ENCODE measurements around the gene HSH2D. TPM values are rescaled to one million over a fixed set of nuclear protein-coding genes. Genes with fewer than 3 reads are reported as not detected.

The HSH2D gene
- total and polyA plus RNA-seq, 2 experiments from 2014 or later = 3.5 to 4.0 TPM

DNA sequence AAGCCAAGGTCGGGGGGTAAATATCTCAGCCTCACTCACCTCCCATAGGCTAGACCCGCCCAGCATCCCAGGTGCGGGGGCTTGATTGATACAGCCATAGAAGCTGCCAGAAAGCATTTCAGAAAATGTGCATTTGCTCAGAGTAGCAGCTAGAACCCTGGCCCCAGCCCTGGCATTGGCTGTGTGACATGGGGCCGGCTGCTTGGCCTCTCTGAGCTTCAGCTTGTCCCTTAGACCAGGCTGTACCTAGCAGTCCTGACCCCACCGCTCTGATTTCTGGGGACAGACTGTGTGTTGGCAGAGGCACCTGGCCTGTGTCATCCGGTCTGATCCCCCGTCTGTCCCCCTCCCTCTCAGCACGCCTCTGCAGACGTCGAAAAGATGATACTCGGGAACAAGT lies 16.4 kb upstream of the HSH2D start:
- no peak overlapping the region for H3K4me3 ChIP-seq
- H3K9me2 ChIP-seq (replicated peaks; ENCODE audit: insufficient read depth) = no peaks in the 10 kb centered on the region
- no peaks in the 10 kb centered on the region for H3K9me3 ChIP-seq (ENCODE audit: low read depth)
- H4K20me1 ChIP-seq (ENCODE audit: insufficient read depth, poor library complexity, severe bottlenecking) = no peaks in the 10 kb centered on the region
- no peaks in the 10 kb centered on the region for H3K79me2 ChIP-seq
- no peak overlapping the region for H2AFZ ChIP-seq
- no peaks in the 10 kb centered on the region for H3K27me3 ChIP-seq
- no peaks in the 10 kb centered on the region for H3K36me3 ChIP-seq (replicated peaks; ENCODE audit: insufficient read depth, low read depth)
- WGBS (ENCODE audit: low lambda C conversion rate, missing lambda C conversion rate) = 92% methylated on average over 11 of the region's 11 CpGs
- TF ChIP-seq, protein P1, sequence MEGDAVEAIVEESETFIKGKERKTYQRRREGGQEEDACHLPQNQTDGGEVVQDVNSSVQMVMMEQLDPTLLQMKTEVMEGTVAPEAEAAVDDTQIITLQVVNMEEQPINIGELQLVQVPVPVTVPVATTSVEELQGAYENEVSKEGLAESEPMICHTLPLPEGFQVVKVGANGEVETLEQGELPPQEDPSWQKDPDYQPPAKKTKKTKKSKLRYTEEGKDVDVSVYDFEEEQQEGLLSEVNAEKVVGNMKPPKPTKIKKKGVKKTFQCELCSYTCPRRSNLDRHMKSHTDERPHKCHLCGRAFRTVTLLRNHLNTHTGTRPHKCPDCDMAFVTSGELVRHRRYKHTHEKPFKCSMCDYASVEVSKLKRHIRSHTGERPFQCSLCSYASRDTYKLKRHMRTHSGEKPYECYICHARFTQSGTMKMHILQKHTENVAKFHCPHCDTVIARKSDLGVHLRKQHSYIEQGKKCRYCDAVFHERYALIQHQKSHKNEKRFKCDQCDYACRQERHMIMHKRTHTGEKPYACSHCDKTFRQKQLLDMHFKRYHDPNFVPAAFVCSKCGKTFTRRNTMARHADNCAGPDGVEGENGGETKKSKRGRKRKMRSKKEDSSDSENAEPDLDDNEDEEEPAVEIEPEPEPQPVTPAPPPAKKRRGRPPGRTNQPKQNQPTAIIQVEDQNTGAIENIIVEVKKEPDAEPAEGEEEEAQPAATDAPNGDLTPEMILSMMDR (IDR thresholded peaks at IDR 0.05; ENCODE audit: poor library complexity) = no peak
- no peak for TF ChIP-seq EZH2 (IDR thresholded peaks at IDR 0.05; ENCODE audit: borderline replicate concordance)
- TF ChIP-seq EZH2phosphoT487 (IDR thresholded peaks at IDR 0.05; ENCODE audit: low read depth, severe bottlenecking, unreplicated experiment) = no peak
- H3K4me2 ChIP-seq = no peak overlapping the region
- no peak overlapping the region for H3K27ac ChIP-seq
- no peaks in the 10 kb centered on the region for H3K4me1 ChIP-seq (ENCODE audit: insufficient read depth)
- DNase-seq (ENCODE audit: low spot score) = no peak

GRCh38 chr19:16127776-16128371 lies 15.6 kb upstream of the HSH2D start:
- H2AFZ ChIP-seq = no peak overlapping the region
- H3K4me2 ChIP-seq = no peak overlapping the region
- no peak for DNase-seq (ENCODE audit: low spot score)
- no peaks in the 10 kb centered on the region for H3K36me3 ChIP-seq (replicated peaks; ENCODE audit: insufficient read depth, low read depth)
- H4K20me1 ChIP-seq (ENCODE audit: insufficient read depth, poor library complexity, severe bottlenecking) = no peaks in the 10 kb centered on the region
- no peak overlapping the region for H3K4me3 ChIP-seq
- WGBS (ENCODE audit: low lambda C conversion rate, missing lambda C conversion rate) = 98% methylated on average over 21 of the region's 21 CpGs
- H3K79me2 ChIP-seq = no peaks in the 10 kb centered on the region
- H3K9me2 ChIP-seq (replicated peaks; ENCODE audit: insufficient read depth) = no peaks in the 10 kb centered on the region
- H3K27ac ChIP-seq = no peak overlapping the region
- TF ChIP-seq, protein P1 (IDR thresholded peaks at IDR 0.05; ENCODE audit: poor library complexity) = no peak
- no peak for TF ChIP-seq EZH2phosphoT487 (IDR thresholded peaks at IDR 0.05; ENCODE audit: low read depth, severe bottlenecking, unreplicated experiment)
- TF ChIP-seq EZH2 (IDR thresholded peaks at IDR 0.05; ENCODE audit: borderline replicate concordance) = no peak
- H3K27me3 ChIP-seq = no peaks in the 10 kb centered on the region
- H3K4me1 ChIP-seq (ENCODE audit: insufficient read depth) = no peaks in the 10 kb centered on the region
- H3K9me3 ChIP-seq (ENCODE audit: low read depth) = no peaks in the 10 kb centered on the region

DNA sequence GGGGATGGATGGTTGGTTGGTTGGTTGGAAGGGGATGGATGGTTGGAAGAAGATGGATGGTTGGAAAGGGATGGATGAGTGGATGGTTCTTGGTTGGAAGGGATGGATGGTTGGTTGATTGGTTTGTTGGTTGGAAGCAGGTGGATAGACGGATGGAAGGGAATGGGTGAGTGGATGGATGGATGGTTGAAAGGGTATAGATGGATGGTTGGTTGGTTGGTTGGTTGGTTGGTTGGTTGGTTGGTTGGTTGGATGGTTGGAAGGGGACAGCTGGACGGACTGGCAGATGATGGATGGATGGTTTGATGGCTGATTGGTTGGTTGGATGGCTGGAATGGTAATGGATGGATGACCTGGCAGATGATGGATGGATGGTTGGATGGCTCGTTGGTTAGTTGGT lies 11.8 kb upstream of the HSH2D start:
- Histone ChIP-seq H3K36me3 (replicated peaks; ENCODE audit: insufficient read depth, low read depth) (no peaks in the 10 kb centered on the region), H4K20me1 (ENCODE audit: insufficient read depth, poor library complexity, severe bottlenecking) (no peaks in the 10 kb centered on the region)

More for the DNA sequence above, 11.8 kb upstream of the HSH2D start:
- DNase-seq (ENCODE audit: low spot score) = no peak
- 96% methylated on average over 3 of the region's 3 CpGs for WGBS (ENCODE audit: low lambda C conversion rate, missing lambda C conversion rate)
- no peak overlapping the region for H2AFZ ChIP-seq
- no peak overlapping the region for H3K4me3 ChIP-seq
- H3K4me2 ChIP-seq = no peak overlapping the region
- no peaks in the 10 kb centered on the region for H3K79me2 ChIP-seq
- H3K27ac ChIP-seq = no peak overlapping the region
- TF ChIP-seq, protein P1 (IDR thresholded peaks at IDR 0.05; ENCODE audit: poor library complexity) = no peak
- TF ChIP-seq EZH2 (IDR thresholded peaks at IDR 0.05; ENCODE audit: borderline replicate concordance) (no peak), EZH2phosphoT487 (IDR thresholded peaks at IDR 0.05; ENCODE audit: low read depth, severe bottlenecking, unreplicated experiment) (no peak)
- H3K4me1 ChIP-seq (ENCODE audit: insufficient read depth) = no peaks in the 10 kb centered on the region
- no peaks in the 10 kb centered on the region for H3K9me2 ChIP-seq (replicated peaks; ENCODE audit: insufficient read depth)
- no peaks in the 10 kb centered on the region for H3K27me3 ChIP-seq
- H3K9me3 ChIP-seq (ENCODE audit: low read depth) = no peaks in the 10 kb centered on the region
